SHP77 treated with DMSO at 0.1 percent for 48 hours (cell line): ENCODE results near the gene CRMP1.
"Not testable (repeated sequence)": the region's sequence is repeated elsewhere in the genome, so short reads cannot be mapped to it uniquely, and the experiment has no call there.

ENCODE experiments used
- DNase-seq: peaks from one replicate; lab custom pipeline; 2025; lab: John Stamatoyannopoulos, UW

The CRMP1 gene

DNA sequence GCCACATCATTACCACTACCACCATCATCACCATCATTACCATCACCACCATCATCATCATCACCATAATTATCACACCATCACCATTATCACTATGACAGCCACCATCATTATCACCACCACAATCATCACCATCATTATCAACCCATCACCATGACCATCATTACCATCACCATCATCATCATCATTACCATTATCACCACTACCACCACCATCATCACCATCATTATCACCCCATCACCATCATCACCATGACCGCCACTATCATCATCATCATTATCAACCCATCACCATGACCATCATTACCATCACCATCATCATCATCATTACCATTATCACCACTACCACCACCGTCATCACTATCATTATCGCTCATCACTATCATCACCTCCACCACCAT is 36.5 kb downstream of the CRMP1 start:
- DNase-seq, result not testable (repeated sequence)

DNA sequence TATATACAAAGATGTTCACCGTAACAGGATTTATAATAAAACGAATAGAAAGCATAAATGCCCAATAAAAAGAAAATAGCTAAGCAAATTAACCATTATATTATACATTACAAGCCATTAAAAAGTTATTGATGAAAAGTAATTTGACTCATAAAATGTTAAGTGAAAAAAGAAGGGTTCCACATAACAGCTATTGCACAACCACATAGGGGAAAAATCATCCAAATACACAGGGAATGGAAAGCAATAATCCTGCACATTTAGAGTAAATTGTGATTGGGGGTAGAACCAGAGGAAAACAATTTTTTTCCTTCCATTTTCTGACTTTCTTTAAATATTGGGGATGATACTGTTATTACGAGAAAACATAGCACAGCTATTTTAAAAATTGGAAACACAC is 38.0 kb downstream of the CRMP1 start:
- no peak for DNase-seq

DNA sequence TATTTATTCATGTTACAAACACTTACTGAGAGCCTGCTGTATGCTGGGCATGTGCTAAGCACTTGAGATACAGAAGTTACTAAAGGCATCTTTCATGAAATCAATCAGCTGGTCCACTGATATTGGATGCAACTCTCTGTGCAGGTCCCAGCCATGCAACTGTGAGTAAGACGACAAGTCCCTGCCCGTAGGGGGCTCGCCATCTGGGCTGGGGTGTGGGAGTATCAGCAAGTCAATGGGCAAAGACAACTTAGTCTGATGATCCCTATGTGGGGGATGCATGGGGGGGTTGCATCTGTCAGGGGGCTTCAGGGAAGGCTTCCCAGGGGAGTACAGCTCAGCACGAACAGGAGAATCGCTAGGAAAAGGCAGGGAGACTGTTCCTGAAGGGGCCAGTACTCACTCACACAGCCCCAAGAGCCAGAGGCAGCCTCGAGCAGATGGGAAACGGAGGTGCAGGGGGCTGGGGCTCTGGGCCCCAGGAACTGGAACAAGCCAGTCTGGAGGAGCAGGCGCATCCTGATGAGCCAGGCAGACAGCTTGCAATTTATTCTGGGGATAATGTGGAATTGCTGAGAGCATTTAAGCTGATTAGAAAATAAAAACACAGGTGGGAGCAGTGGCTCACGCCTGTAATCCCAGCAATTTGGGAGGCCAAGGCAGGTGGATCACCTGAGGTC is 40.2 kb downstream of the CRMP1 start:
- DNase-seq, result no peak

DNA sequence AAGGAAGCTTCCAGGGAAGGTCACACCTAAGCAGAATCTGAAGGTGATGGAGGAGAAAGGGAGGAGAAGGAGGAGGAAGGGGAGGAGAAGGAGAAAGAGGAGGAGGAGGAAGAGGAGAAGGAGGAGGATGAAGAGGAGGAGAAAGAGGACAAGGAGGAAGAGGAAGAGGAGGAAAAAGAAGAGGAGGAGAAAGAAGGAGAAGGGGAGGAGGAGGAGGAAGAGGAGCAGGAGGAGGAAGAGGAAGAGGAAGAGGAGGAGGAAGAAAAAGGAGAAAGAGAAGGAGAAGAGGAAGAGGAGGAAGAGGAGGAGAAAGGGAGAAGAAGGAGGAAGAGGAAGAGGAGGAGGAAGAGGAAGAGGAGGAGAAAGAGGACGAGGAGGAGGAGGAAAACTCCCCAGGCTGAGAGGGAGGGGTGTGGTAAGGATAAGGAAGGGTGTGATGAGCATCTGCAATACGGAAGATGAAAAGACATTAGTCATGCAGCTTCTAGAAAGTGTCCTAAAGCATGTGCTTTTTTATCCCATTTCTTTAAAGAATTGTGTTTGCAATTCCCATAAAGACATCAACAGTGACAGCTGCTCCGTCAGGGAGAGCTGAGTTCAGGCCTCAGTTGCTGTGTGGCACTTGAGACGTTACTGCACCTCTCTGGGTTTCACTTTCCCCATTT is 41.1 kb downstream of the CRMP1 start:
- DNase-seq, result no peak

DNA sequence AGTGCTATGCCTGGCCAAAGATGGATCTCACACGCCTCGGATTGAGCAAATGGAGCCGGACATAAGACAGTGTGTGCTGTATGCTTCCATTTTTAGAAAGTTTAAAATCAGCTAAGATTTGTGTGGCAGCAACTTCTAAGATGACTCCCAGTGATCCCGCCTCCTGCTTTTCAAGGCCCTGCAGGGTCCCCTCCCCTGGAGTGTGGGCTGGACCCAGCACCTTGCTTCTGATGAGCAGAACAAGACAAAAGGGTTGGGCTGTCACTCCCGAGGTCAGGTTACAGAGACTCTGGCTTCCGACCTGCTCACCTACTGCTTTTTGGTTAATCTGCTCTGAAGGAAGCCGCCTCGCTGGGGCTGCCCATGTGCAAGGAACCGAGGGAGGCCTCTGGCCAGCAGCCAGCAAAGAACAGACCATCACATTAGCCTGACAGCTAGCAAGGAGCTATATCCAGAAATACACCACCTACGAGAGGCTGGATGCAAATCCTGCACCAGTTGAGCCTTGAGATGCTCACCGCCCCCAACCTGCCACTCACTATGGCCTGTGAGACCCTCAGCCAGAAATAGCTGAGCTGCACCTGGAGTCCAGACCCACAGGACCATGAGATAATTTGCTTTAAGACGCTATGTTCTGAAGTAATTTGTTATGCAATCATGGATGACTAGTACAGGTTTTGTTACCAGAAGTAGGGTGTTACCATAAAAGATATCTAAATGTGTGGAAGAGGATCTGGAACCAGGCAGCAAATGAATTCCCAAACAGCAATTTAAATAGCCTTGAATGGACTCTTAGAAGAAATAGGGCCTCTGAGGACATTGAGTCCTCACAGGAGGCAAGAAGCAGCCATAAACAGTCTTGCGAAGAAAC is 47.6 kb downstream of the CRMP1 start:
- DNase-seq, result no peak

DNA sequence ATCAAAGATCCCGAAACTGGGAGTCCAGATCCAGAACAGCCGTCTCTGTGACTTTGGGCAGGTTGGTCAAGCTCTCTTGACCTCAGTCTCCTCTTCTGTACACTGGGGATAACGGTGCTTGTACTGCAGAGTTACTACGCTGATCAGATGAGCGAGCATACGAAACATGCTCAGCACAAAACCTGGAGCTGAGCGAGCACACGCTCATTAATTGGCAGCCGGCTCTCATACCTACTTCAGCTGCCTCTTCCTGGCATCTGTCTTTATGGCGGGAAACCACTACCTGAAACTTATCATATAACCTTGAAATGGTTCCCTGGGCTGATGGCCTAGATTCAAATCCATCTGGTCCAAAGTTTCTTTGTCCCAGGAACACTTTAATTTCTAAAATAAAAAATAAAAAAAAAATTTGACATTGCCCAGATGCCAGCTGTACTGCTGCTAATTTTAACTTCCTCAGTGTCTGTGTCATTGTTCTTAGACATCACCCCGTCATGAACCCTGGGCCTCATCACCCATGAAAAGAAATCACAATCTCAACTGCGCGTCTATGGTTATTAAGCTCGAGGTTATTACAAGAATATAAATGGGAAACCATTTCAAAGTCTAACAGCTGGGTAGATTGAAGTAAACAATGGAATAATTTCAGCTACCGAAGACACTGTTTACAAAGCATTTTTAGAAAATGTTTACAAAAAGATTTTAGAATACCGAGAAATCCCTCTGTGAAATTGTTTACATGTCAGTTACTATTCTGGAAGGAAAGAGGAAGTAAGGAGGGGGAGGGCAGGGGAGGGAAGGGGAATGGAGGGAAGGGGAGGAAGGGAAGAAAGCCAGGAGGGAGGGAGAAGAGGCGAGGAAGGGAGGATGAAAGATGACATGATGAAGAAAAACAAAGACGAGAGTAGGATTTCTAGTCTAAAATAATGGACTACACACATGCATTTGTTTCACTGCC is 49.0 kb downstream of the CRMP1 start:
- no peak for DNase-seq

DNA sequence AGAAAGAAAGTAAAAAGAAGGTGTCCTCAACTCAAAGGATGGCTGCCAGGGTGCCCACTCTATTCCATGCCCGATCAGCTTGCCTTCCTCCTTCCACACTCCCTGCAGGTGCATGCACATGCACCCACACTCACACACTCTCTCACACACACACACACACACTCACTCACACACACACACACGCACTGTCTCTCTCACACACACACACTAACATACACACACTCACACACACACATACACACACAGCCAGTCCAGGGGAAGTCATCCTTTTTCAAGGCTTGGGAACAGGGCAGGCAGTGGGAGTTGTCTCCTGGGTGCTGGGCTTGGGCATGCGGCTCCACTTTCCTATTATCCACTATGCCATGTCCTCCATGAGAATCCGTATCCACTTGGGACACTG is 50.4 kb downstream of the CRMP1 start:
- DNase-seq, result no peak

DNA sequence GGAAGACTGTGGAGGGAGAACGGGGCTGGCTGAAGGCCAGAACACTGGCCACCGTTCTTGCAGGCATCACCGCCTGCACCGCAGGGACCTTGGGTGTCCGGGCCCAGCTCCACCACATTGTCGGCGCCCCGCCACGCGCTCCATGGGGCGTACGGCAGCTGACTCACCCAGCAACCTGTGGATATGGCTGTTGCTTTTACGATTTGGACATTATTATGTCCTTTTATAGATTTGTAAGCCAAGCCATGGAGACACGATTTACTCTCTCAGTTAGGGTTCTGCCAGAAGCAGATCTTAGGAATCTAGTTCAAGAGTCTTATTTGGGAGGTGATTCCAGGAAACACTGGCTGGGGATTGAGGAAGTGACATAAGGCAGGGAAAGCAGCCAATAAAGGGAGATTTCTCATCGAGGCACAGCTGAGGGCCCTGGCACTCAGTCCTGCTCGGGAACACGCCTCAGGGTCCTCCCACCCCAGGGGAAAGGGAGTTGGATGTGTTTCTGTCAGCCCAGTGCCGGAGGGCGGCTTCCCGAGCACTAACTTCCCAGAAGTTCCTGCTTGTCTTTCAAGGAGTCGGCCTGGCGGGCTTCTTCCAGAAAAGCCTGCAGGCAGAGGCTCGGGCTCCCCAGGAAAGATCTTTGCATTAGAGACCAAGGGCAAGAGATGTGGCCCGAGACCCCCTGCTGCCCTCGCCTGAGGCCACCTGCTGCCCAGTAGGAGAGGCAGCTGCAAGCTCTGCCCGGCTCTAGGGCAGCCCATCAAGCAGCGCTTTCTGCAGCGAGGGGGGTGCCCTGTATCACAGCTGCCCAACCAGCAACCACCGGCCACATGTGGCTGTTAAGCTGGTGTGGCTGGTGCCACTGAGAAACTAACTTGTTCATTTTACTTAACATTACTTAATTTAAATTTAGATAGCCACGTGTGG is 52.9 kb downstream of the CRMP1 start:
- no peak for DNase-seq

DNA sequence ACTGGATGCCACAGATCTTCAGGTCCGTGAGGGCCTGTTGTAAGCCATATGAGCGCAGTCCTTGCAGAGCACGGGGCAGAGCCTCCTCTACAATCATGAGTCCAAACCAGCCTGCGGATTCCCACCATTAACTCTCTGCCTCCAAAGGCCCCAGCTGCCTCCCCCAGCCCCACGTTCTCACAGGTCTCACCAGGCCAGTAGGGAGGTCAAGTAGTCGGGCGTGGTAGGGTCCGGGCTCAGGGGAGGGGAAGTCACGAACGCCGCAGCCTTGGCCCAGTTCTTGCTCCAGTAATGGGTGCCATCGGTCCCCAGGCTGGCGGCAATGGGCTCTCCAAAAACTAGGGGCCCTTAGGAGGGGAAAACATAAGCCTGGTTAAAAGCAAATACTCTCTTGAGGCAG is 53.6 kb downstream of the CRMP1 start:
- DNase-seq, result no peak

DNA sequence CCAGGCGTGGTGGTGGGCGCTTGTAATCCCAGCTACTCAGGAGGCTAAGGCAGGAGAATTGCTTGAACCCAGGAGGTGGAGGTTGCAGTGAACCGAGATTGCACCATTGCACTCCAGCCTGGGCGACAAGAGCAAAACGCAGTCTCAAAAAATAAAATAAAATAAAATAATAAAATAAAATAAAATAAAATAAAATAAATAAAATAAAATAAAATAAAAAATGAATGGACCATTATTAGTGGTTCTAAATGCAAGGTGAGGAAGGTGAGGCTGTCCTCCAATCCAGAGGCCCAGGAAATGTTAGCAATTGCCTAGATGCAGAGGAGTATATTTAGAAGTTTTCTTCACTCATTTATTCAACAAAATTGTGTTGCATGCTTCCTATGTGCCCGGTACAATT is 55.4 kb downstream of the CRMP1 start:
- not testable (repeated sequence) for DNase-seq

DNA sequence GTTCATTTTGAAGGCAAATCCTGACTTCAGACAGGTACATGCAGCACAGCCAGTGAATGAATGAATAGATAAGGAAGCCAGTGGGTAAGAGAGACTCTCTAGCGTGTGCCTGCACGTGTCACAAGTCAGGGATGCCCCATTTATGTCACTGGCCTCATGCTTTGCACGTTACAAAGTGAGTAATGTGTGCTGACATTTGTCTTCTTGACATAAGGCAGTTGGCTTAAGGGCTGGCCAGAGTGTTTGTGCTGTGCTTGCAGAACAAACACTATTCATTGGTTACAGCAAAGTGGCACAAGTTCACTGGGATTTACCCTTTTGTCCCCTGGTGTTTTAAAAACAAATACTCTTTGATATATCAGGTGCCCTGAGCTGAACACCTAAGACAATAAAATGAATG is 55.9 kb downstream of the CRMP1 start:
- peak; percentile 21 for DNase-seq

DNA sequence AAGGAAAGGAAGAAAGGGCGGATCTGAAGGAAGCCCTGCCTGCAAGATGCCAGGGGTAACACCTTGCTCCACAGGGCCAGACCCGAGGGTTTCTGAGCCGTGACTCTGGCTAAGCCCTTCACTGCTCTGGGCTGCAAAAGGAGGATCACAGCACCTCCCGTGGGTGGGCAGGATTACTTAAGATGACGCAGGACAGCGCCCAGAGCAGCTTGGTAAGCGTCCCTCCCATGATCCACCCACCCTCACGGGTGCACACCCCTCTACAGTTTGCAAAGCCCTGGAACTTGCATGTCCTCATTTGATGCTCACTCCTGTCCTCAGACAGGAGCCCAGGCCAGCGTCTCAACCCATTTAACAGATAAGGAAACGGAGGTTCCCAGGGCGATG is 64.9 kb downstream of the CRMP1 start:
- no peak for DNase-seq

DNA sequence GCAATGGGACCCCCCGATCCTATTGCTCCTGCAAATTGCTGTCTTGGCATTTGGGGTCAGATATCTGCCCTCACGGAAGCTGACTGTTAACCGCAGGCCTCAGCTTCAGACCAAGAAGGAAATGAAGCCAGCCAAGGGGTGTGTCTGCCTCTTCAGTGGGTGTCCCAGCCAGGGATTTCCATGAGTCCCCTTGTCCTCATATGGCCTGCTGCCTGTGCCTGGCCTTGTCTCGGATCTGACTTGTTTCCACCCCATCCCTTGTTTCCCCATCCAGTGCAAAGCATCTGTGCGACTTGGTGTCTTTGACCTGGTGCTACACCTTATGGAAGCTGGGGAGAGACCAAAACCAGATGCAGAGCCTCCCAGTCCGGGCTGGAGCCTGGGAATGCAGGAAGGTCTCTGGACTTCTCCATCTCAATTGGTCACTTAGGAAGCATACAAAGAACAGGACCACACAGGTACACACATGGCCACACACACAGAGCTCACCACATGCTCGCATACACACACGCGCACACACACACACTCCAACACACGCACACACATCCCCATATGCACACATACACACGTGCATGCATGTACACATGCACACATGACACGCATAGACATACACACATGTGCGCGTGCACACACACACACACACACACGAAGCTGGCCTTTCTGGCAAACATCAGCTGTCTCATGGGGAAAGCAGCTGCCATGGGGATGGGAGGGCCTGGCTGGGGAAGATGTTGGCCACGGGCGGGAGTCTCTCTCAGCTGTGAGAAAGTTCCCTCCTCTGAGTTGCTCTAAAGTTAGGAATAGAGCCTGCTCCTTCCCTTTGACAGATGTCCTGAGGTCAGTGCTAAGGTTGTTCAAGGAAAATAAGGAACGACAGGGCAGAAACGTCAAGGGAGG is 65.5 kb downstream of the CRMP1 start:
- DNase-seq, result no peak

DNA sequence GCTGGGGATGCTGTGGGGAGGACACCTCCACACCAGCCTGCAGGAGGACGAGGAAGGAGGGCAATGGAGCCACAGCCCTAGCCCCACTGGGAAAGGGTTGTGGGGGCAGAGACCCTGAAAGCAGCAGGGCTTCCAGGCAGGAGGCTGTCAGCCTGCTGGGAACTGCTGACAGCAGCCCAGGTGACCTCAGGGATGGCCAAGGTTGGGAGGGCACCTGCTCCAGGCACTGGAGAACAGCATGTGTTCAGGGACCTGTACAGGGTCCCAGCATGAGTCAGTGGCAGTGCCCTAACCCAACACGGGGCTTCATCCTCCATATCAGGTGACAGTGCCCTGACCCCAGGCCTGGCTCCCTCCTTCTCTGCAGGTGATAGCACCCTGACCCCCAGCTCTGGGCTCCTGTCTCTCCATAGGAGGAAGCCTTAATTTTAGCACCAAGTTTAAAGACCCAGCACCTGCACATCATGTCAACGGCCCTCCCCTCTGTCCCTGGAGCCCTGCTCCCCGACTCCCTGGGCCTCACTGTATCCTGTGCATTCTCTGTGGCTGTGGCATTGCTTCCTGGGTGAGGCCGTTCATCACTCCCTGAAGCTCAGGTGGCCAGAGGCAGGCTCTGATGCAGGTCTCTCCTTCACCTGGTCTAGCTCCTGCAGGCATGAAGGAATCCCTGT is 66.3 kb downstream of the CRMP1 start:
- no peak for DNase-seq

DNA sequence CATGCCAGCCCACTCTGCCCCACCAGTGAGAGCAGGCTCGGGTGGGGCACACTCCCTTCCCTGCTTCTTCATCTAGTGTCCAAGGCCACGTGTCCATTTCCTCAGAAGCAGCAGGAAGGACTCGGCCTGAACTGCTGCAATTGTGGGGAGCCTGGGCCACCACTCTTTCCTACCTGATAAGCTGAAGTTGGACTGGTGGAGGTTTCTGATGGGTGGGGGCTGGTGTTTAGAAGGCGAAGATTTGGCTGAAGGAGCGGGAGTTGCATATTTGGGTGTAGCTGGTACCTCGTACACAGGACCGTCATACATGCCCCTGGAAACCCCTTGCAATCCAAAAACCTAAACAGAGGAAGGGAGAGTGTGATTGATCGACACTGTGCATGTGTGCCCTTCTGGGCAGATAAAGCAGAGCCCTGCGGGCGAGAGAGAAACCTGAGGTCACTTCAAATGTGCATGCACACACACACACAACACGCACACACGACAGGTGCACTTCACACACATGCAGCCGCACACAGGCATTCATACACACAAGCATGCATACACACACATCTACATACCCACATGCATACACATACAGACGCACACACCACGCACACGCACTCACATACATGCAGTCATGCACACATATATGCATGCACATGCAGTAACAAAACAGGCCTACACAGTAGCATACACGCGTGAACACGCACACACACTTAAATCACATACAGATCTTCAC is 67.4 kb downstream of the CRMP1 start:
- DNase-seq, result no peak

DNA sequence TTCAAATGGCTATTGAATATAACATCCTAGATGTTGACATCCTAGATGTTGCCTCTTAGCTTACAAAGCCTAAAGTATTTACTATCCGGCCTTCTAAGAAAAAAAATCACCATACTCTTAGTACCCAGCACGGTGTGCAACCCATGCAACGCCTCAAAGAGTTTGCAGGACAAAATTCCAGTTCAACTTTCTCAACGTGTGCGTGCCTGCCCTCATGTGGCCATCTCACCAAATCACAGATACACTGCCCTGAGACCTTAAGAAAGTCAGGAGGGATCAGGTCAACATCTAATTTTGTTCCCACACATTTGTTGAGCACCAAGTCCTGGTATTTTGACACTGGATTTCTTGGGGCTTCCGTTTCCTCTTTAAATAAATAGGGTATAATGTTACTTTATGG is 68.3 kb downstream of the CRMP1 start:
- no peak for DNase-seq

DNA sequence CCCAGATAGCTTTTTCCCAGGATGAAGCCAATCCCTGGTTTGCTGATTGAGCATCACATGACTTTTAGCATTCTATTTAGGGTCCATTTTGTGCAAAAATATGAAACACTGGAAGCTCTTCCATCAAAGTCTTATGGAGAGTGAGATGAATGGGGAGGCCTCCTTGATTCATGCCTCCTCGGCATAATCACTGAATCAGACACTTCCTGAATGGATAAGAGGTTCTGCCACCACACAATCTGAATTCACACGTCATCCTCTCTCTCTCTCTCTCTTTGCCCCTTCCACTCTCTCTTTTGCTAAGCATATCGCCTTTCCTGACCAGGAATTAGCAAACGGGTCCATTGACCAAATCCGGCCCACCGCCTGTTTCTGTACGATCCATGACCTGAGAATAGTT is 68.7 kb downstream of the CRMP1 start:
- DNase-seq, result no peak

DNA sequence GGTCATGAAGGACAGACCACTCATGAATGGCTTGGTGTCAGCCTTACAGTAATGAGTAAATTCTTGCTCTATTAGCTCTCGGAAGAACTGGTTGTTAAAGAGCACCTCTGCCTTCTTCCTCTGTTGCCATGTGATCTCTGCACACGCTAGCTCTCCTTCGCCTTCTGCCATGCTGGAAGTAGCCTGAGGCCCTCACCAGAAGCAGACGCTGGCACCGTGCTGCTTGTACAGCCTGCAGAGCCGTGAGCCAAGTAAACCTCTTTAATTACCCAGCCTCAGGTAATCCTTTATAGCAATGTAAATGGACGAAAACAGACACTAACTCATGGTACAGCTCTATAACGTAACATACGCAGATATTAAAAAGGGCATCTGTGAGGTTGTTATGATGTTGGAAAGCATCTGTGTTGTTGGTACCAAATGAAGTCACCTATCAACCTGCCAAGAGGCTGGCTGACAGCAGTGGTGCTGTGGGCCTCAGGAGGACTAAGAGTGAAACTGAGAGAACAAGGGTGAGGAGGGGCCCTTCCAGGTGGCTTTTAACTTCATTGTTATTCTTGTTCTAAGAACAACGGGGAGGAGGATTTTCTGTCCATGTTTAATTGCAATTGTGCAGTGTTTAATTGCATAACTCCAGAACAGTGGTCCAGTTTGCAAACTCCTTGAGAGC is 69.2 kb downstream of the CRMP1 start:
- no peak for DNase-seq
